ENCODE results near the gene MGRN1.

MGRN1 gene

DNA sequence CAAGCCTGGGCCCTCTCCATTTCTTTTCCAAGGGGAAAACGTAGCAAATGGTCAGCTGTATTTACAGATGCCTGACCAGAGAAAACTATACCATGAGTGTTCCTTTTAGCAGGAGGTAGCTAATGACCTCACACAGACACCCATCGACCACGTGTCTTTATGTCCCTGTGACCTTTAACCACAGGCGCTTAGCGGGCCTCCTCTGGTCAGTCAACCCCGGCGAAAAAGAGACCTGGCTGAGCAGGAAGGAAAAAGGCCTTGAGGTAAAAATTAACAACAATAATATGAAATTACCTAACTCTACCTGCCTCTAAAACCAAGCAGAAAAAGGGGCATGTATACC lies 77.8 kb downstream of the MGRN1 start:
- TF ChIP-seq GATA3 (IDR thresholded peaks at IDR 0.05; ENCODE audit: low read depth, low read length) = no peak
- no peak for TF ChIP-seq GATA2 (IDR thresholded peaks at IDR 0.05; ENCODE audit: low read depth, low read length)

DNA sequence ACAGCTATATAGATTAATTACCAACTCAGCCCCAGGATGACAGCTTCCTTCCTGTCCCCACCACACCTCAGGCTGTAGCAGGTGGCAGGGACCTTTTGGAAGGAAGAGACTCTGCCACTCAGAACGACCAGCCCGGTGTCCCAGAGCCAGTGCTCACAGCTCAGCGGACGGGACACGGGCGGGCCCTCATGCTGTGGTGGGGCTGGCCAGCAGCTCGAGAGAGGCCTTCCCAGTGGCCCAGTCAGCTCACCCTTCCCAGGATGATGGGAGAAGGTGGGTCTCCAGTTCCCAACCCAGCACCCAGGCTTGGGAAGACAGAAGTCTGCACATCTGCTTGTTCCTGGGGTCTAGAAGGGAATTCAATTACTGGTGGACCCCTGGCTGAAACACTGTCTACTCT lies 79.3 kb downstream of the MGRN1 start:
- TF ChIP-seq GATA2 (IDR thresholded peaks at IDR 0.05; ENCODE audit: low read depth, low read length) (no peak), GATA3 (IDR thresholded peaks at IDR 0.05; ENCODE audit: low read depth, low read length) (no peak)

DNA sequence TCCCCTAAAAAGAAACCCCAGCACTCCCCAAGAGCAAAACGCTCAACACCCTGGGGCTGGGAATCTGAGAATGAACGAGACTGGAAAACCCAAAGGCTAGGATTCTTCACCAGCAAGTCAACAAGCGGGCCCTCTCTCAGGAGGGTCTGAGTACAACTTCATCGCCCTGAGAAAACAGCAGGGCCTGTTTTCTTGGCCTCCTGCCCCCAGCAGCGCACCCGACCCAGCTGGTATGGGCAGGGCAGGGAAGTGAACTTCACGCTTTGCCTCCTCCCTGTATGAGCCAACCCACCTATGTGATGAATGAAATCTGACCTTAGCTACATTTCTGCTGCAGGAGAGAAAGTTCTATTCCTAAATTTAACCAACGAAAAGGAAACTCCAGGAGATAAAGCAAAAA lies 79.9 kb downstream of the MGRN1 start:
- no peak for TF ChIP-seq GATA3 (IDR thresholded peaks at IDR 0.05; ENCODE audit: low read depth, low read length)
- no peak for TF ChIP-seq GATA2 (IDR thresholded peaks at IDR 0.05; ENCODE audit: low read depth, low read length)

DNA sequence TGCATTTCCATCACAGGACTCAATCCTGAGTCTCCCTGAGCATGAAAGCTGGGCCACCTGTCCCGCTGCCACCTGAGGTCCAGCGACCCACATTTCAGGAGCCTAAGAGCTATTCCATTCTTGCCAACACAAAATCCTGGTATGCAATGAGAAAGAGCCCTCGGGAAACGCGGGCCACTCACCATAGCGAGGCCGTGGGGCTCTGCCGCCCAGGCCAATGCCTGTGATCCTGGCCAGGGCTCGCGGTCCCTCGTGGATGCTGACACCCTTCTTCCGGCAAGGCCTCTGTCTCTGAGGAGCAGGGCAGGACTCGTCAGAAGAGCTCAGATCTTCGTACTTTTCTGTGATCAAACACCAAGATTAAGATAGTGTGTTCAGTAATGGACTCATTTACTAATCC lies 80.3 kb downstream of the MGRN1 start:
- TF ChIP-seq GATA3 (IDR thresholded peaks at IDR 0.05; ENCODE audit: low read depth, low read length) (no peak), GATA2 (IDR thresholded peaks at IDR 0.05; ENCODE audit: low read depth, low read length) (no peak)

DNA sequence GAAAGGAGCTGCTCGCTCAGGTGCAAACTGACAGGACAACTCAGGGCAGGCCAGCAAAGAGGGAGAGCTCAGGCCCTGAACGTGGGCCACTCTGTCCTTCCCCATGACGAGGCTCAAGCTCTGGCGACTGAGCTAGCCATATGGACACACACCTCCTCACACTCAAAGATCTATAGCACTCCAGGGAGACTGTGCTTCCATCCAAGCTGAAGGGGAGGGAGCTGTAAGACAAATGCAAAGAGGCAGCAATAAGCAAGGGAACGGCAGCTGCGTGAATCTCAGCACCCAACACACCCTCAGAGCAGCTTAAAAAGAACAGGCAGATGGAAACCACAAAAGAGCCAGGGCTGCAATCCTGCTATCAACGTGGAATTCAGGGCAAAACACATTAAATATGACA lies 82.2 kb downstream of the MGRN1 start:
- TF ChIP-seq GATA3 (IDR thresholded peaks at IDR 0.05; ENCODE audit: low read depth, low read length) (no peak), GATA2 (IDR thresholded peaks at IDR 0.05; ENCODE audit: low read depth, low read length) (no peak)

DNA sequence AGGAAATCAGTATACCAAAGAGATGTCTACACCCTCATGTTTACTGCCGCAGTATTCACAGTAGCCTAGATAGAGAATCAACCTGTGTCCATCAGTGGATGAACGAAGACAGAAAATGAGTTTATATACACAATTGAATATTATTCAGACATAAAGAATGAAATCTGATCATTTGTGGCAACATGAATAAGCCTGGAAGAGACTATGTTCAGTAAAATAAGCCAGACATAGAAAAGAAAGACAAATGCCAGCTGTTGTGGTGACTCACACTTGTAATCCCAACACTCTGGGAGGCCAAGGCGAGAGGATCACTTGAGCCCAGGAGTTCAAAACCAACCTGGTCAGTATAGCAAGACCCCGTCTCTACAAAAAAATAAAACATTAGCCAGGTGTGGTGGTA lies 84.9 kb downstream of the MGRN1 start:
- no peak for TF ChIP-seq GATA3 (IDR thresholded peaks at IDR 0.05; ENCODE audit: low read depth, low read length)
- TF ChIP-seq GATA2 (IDR thresholded peaks at IDR 0.05; ENCODE audit: low read depth, low read length) = no peak

DNA sequence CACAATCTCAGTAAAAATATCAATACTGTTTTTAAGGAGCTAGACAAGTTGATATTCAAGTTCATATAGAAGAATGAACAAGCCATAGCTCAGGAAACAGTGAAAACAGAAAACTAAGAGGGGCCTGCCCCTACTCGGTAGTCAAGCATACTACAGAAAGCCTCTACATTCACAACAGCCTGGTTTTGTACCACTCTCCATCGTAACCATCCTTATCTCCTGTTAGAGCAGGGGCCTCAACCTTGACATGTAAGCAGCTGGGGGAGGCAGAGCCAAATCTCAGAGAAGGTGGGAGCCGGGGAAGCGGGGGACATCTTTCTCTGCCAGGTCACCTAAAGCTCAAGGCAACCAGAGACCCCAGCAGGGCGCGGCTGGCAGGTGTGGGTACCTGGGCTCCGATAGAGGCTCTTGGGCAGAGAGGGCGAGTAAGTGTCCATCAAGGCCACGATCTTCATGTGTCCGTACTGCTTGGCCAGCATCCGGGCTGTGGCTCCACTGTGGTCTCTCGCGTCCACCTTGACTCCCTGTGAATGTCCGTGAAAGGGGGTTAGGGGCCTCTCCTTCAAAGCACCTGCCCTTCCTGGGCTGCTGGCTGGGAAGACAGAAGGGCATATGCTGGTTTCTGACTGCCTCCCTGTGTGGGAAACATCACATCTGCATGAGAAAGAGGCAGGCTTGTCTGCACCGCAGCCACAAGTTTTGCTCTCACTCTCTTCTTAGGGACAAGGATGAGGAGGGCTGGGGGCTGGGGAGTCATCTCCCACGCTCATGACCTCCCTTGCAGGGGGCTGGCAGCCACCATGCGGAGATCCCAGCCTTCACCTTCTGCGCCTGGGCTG lies 89.3 kb downstream of the MGRN1 start:
- TF ChIP-seq GATA3 (IDR thresholded peaks at IDR 0.05; ENCODE audit: low read depth, low read length) (no peak), GATA2 (IDR thresholded peaks at IDR 0.05; ENCODE audit: low read depth, low read length) (no peak)

DNA sequence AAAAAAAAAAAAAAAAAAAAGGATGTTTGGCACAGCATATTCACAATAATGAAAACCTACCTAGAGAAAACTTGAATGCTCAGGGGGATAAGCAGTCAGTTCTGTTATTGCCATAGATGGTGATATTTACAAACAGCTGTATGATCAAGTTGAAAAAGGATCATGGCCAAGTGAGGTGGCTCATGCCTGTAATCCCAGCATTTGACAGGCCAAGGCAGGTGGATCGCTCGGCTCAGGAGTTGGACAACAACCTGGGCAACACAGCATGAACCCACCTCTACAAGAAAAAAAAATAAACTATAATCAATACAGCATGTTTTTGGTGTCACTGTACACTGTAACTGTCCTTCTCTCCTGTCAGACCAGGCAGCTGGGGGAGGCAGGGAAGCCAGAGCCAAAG lies 90.4 kb downstream of the MGRN1 start:
- TF ChIP-seq GATA2 (IDR thresholded peaks at IDR 0.05; ENCODE audit: low read depth, low read length) (no peak), GATA3 (IDR thresholded peaks at IDR 0.05; ENCODE audit: low read depth, low read length) (no peak)

DNA sequence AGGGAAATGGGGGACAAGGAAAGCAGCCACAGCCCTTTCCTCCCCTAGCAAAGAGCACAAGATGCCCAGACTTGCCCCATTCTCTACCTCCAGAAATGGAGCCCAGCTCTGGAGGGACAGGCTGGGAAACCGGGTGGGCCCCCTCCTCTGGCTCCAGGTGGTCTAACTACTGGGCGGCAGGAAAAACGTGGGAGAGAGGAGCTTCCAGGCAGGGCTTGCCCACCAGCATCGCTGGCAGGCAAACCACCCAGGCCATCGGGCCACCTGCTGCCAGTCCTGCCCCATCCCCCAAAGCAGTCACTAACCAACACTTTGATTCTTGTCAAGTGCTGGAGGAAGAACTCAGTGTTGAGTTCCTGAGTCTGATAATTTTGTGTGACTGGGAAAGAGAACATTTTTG lies 93.8 kb downstream of the MGRN1 start:
- no peak for TF ChIP-seq GATA2 (IDR thresholded peaks at IDR 0.05; ENCODE audit: low read depth, low read length)
- TF ChIP-seq GATA3 (IDR thresholded peaks at IDR 0.05; ENCODE audit: low read depth, low read length) = no peak

DNA sequence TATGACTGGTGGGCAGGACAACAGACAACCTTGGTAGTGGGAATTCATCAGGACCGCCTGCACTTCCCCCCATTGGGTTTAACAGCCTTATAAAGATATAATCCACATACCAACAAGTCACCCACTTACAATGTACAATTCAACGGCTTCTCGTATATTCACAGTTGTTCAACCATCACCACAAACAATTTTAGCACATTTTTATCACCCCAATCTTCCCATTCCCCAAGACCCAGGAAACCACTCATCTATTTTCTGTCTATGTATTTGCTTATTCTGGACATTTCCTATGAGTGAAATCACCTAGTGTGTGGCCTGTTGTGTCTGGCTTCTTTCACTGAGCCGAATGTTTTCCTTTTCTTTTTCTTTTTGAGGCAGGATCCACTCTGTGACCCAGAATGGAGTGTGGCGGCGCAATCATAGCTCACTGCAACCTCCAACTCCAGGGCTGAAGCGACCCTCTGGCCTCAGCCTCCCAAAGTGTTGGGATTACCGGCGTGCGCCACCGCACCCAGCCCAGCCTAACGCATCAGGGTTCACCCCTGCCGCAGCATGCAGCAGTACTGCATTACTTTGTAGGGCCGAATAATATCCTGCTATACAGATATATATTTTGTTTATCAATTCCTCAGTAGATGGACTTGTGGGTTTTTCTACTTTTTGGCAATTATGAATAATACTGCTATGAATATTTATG lies 98.6 kb downstream of the MGRN1 start:
- no peak for TF ChIP-seq GATA3 (IDR thresholded peaks at IDR 0.05; ENCODE audit: low read depth, low read length)
- no peak for TF ChIP-seq GATA2 (IDR thresholded peaks at IDR 0.05; ENCODE audit: low read depth, low read length)

DNA sequence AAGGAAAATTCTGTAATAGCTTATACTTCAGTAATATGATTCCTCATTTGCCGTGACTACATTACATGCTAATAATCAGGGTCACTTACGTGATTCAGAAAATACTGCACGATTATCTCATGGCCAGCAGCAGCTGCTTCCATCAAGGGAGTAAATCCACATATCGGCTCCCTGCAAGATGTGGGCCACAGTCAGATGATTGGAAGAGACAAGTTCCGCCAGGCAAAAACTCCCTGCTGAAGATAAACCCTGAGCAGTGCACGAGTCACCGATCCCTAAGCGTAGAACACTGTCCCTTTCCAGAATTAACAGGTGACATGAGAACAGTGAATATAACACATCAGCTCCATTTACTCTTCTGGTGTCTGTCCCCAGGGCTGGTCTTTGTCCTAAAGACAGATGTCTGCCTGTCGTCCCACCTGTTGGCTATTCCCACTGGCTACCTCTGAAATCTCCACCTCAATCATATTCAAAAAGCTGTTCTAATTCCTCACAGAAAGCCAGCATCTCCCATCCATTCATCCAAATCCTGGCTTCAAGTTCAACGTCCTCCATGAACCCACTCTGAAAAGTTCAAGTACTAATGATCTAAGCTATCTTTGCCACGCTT lies 100.1 kb downstream of the MGRN1 start:
- TF ChIP-seq GATA3 (IDR thresholded peaks at IDR 0.05; ENCODE audit: low read depth, low read length) (no peak), GATA2 (IDR thresholded peaks at IDR 0.05; ENCODE audit: low read depth, low read length) (no peak)

DNA sequence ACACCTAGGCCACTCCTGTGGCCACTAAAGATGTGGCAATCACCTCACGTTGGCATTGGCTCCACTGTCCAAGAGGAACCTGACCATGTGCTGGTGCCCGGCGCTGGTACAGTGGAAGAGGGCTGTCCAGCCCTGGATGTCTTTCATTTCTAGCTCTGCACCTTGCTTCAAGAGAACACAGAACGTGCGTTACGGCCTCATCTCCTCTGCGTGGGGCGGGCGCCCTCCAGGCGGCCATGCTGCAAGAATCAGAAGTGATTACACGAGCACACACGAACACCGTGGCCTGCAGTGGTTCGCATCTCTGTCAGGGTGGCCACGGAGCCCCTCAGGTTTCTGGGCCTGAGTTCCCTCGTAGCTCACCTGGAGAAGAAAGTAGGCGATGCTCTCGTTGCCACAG lies 102.0 kb downstream of the MGRN1 start:
- no peak for TF ChIP-seq GATA2 (IDR thresholded peaks at IDR 0.05; ENCODE audit: low read depth, low read length)
- no peak for TF ChIP-seq GATA3 (IDR thresholded peaks at IDR 0.05; ENCODE audit: low read depth, low read length)

DNA sequence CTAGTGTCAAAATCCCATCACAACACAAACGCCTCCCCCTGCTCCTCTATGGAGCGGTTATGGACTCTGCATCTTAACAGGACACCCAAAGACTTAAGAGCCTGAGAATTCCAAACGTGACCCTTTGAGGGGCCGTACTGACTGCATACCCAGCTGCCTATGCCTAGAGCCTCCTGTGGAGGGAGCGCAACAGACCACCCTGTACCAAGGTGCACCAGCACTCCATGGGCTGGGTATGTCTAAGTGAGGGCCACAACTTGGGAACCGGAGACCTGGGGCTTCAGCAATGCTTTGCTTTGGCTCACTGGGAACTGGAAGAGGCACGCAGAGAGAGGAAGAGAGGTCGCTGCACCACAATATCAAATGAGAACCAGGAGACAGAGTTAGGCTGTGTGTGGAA lies 104.0 kb downstream of the MGRN1 start:
- TF ChIP-seq GATA3 (IDR thresholded peaks at IDR 0.05; ENCODE audit: low read depth, low read length) (no peak), GATA2 (IDR thresholded peaks at IDR 0.05; ENCODE audit: low read depth, low read length) (no peak)

DNA sequence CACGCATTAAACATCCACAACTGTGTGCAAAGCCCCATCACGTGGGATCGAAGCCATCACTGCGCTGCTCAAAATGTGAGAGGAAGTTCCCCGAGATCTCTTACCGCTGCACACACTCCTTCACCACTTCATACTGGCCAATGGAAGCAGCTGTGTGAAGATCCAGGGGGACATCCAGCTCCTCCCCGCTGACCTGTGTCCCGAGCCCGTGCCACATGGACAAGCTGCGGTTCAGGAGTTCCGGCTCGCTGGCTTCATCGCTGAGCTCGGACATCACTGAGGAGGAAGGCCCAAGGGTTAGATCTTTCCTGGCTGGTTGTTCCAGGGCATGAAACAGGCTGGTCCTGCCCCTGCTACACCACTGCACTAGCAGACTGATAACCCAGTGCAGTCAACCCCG lies 105.2 kb downstream of the MGRN1 start:
- no peak for TF ChIP-seq GATA2 (IDR thresholded peaks at IDR 0.05; ENCODE audit: low read depth, low read length)
- no peak for TF ChIP-seq GATA3 (IDR thresholded peaks at IDR 0.05; ENCODE audit: low read depth, low read length)
